Endothelial cell of umbilical vein (primary cell): ENCODE results near the gene MECP2. TPM values are rescaled to one million over a fixed set of nuclear protein-coding genes. Genes with fewer than 3 reads are reported as not detected.

Experiments
- BruUV-seq: library from RNA; stranded (reverse); fragments of 400-500 nt; replicated peaks from 2 replicates; lab custom pipeline; 2021; lab: Mats Ljungman, UMichigan
- CTCF ChIA-PET: fragments of 300-600, 350-600 bp; sonication (Branson Sonifier 250); formaldehyde crosslinking; loops from one replicate; lab custom pipeline; 2021; ENCODE audit warnings: antibody characterized with exemption, inconsistent platforms; lab: Charles Lee
- POLR2A ChIA-PET: fragments of 300-600, 350-600 bp; sonication (Branson Sonifier 250); formaldehyde crosslinking; loops from one replicate; lab custom pipeline; 2021; ENCODE audit warnings: antibody characterized with exemption, inconsistent platforms; lab: Charles Lee
- DNase-seq: peaks from one replicate; pipeline ENCODE4 v3.0.0-alpha.2; 2011; ENCODE audit warnings: low read depth, low spot score
- FAIRE-seq: peaks from 2 replicates; lab custom pipeline; 2011; peaks lifted over from hg19 to GRCh38; lab: Jason Lieb, UNC
- H2AFZ ChIP-seq: 2 replicates; pipeline ENCODE4 v1.6.0; 2012; ENCODE audit warnings: low read depth, low read length, control low read depth, inconsistent platforms
- H3K27ac ChIP-seq: 2 replicates; pipeline ENCODE4 v1.5.1; 2011; ENCODE audit warnings: low read depth, mild to moderate bottlenecking, control low read depth, low read length, moderate library complexity; ENCODE audit not compliant: insufficient read depth
- H3K27me3 ChIP-seq, 2 experiments: 2 replicates each; pipeline versions ENCODE4 v1.6.0 to v1.6.1; 2011; ENCODE audit warnings: low read length in 2 of 2, mixed read lengths in 1 of 2; ENCODE audit not compliant: control insufficient read depth in 2 of 2, insufficient read depth in 2 of 2
- H3K36me3 ChIP-seq, 2 experiments: 2 replicates in 1 of 2; 3 replicates in 1 of 2; pipeline ENCODE4 v1.5.1; 2011; ENCODE audit warnings: low read length in 2 of 2, mild to moderate bottlenecking in 1 of 2, moderate library complexity in 1 of 2; ENCODE audit not compliant: control insufficient read depth in 2 of 2, insufficient read depth in 2 of 2; ENCODE audit errors: extremely low read depth in 1 of 2
- H3K4me1 ChIP-seq: 3 replicates; pipeline ENCODE4 v1.5.1; 2011; ENCODE audit warnings: mild to moderate bottlenecking, low read length; ENCODE audit not compliant: control insufficient read depth, insufficient read depth; ENCODE audit errors: extremely low read depth
- H3K4me2 ChIP-seq: 2 replicates; pipeline ENCODE4 v1.6.1; 2011; ENCODE audit warnings: low read length, control low read depth, mixed read lengths; ENCODE audit not compliant: insufficient read depth
- H3K4me3 ChIP-seq, 3 experiments: fragments of 200-600 bp in 1 of 3; sonication (generic), shearing (Covaris generic) in 1 of 3; replicated peaks in 1 of 3; 2 replicates each; pipeline ENCODE4 v1.5.1; 2011 to 2016; ENCODE audit warnings: control low read depth in 3 of 3, low read length in 3 of 3, mild to moderate bottlenecking in 2 of 3, inconsistent platforms in 1 of 3, low read depth in 1 of 3, moderate library complexity in 1 of 3; ENCODE audit not compliant: insufficient read depth in 1 of 3
- H3K79me2 ChIP-seq: 2 replicates; pipeline ENCODE4 v1.6.0; 2012; ENCODE audit warnings: low read length, inconsistent platforms; ENCODE audit not compliant: control insufficient read depth, insufficient read depth
- H3K9ac ChIP-seq: replicated peaks from 2 replicates; pipeline ENCODE3; 2011; ENCODE audit warnings: low read length, control low read depth; ENCODE audit not compliant: insufficient read depth; ENCODE audit errors: extremely low read depth
- H3K9me1 ChIP-seq: replicated peaks from 3 replicates; pipeline ENCODE4 v1.6.0; 2011; ENCODE audit warnings: mild to moderate bottlenecking, low read length; ENCODE audit not compliant: control insufficient read depth, insufficient read depth; ENCODE audit errors: extremely low read depth
- H3K9me3 ChIP-seq: replicated peaks from 2 replicates; pipeline ENCODE4 v1.5.1; 2012; ENCODE audit warnings: low read length, inconsistent platforms; ENCODE audit not compliant: control insufficient read depth, insufficient read depth
- H4K20me1 ChIP-seq: replicated peaks from 2 replicates; pipeline ENCODE3; 2011; ENCODE audit warnings: mild to moderate bottlenecking, low read length; ENCODE audit not compliant: control insufficient read depth, insufficient read depth; ENCODE audit errors: extremely low read depth
- CTCF ChIP-seq, 2 donors: IDR thresholded peaks; 1 replicate in 1 of 2; 2 replicates in 1 of 2; pipeline ENCODE4 v1.5.1; 2011; ENCODE audit warnings: low read length in 2 of 2, mild to moderate bottlenecking in 2 of 2, moderate library complexity in 2 of 2, control low read depth in 1 of 2, inconsistent platforms in 1 of 2, low read depth in 1 of 2; ENCODE audit not compliant: insufficient read depth in 1 of 2; ENCODE audit errors: extremely low read depth in 1 of 2
- JUN ChIP-seq: IDR thresholded peaks from 2 replicates; pipeline ENCODE4 v1.6.1; 2011; ENCODE audit warnings: borderline replicate concordance, low read depth; ENCODE audit not compliant: insufficient read length, insufficient read depth
- MYC ChIP-seq: IDR thresholded peaks from one replicate; pipeline ENCODE4 v1.6.1; 2011; ENCODE audit warnings: mild to moderate bottlenecking, low read depth, low read length
- dilution Hi-C: fragments of 300-500 bp; cut with MboI; formaldehyde crosslinking; loops from one replicate; pipeline ENCODE4 v1.15.0; 2019; ENCODE audit warnings: low sequenced_read_pairs; ENCODE audit not compliant: extremely low pct_ligation_motif_present
- intact Hi-C: fragments of 100-400 bp; cut with micrococcal nuclease; formaldehyde crosslinking; loops from one replicate; pipeline ENCODE4 v1.10.0; 2022
- polyA plus RNA-seq, 4 experiments: library from polyadenylated mRNA; depleted of rRNA in 3 of 4; stranded (reverse) in 3 of 4; unstranded in 1 of 4; fragments of >200 nt; gene quantifications; 2 replicates each; pipeline versions ENCODE4 v1.2.1 to v1.2.3, GENCODE V29; 2011 to 2012; ENCODE audit warnings: missing spikeins in 1 of 4
- total RNA-seq: library from RNA; stranded (reverse); gene quantifications from 2 replicates; pipeline ENCODE4 v1.2.3, GENCODE V29; 2021
- TF ChIP-seq, protein P1 (sequence below): IDR thresholded peaks from 2 replicates; pipeline ENCODE4 v1.6.1; 2011; ENCODE audit not compliant: insufficient read depth, insufficient read length

Gene MECP2
- total and polyA plus RNA-seq, 2 donors (not counting 3 experiments of a cell fraction or from before 2014, with no cell fraction given), result 9.0 to 45.3 TPM

DNA sequence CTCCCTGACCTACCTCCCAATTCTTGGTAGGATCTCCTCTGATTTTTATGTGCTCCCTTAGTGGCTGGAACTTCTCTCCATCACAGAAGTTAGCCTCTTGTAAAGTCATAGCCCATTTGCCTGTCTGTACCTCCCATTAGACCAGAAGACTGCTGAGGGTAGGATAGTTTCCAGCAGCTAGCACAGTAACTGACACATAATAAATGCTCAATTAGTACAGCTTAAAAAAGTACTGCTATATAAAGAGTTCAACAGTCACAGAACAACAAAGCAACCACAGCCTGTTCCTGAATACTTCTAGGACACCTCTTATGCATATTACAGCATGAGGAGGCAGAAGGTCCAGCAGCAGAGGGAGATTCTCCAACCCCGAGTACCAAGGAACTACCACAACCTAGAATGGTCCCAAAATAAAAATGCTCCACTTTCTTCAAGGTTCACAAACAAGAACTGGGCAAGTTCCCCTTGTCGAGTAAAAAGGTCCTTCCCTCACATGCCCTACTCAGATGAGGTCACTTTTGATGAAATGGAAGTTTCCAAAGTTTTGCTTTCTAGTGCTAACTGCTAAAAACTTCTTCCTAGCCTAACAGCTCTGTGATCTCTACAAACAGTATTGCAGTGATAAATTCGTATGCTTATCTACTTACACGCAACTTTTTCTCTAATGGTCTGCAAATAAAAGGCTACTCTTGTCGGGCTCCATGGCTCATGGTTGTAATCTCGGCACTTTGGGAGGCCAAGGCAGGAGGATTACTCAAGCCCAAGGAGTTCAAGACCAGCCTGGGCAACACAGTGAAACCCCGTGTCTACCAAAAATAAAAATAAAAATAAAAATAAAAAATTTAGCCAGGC, 12.8 kb downstream of the MECP2 start:
- Histone ChIP-seq H3K9me3 (no peaks in the 10 kb centered on the region), H3K9me1 (no peaks in the 10 kb centered on the region), H3K4me3 (no peak overlapping the region), H3K36me3 (no peaks in the 10 kb centered on the region), H4K20me1 (no peaks in the 10 kb centered on the region), H2AFZ (no peak overlapping the region), H3K27me3 (no peaks in the 10 kb centered on the region), H3K79me2 (peaks cover 54% of the 10 kb centered on the region), H3K4me1 (peaks cover 23% of the 10 kb centered on the region), H3K4me2 (no peak overlapping the region), H3K9ac (no peak overlapping the region), H3K27ac (no peak overlapping the region)
- DNase-seq (no peak), FAIRE-seq (no peak)
- CTCF ChIA-PET, result no interaction called here
- intact Hi-C loops, result no loop called here
- no peak for TF ChIP-seq CTCF (IDR thresholded peaks at IDR 0.05; ENCODE audit: extremely low read depth in 1 of 2, insufficient read depth in 1 of 2, low read depth in 1 of 2, low read length in 2 of 2)
- TF ChIP-seq MYC, result no peak
- TF ChIP-seq JUN, result no peak
- POLR2A ChIA-PET, result no interaction called here
- dilution Hi-C loops, result no loop called here
- BruUV-seq, result no TSS peak

- intact Hi-C loops (loop anchor here (1.0 kb wide), 1 partner anchor 9 kb away; no protein-coding TSS in a partner anchor), dilution Hi-C loops (no loop called here)
- H2AFZ ChIP-seq, result no peak overlapping the region
- H3K9me1 ChIP-seq, result no peaks in the 10 kb centered on the region
- H3K4me2 ChIP-seq, result peak overlapping the region; percentile 86
- H3K9me3 ChIP-seq, result no peaks in the 10 kb centered on the region
- no peaks in the 10 kb centered on the region for H3K36me3 ChIP-seq
- no peak for TF ChIP-seq CTCF (IDR thresholded peaks at IDR 0.05; ENCODE audit: extremely low read depth in 1 of 2, insufficient read depth in 1 of 2, low read depth in 1 of 2, low read length in 2 of 2)
- TF ChIP-seq, protein P1, sequence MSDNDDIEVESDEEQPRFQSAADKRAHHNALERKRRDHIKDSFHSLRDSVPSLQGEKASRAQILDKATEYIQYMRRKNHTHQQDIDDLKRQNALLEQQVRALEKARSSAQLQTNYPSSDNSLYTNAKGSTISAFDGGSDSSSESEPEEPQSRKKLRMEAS, result no peak
- peak; percentile 79 for DNase-seq
- H3K27ac ChIP-seq, result peak overlapping the region; percentile 68
- peak overlapping the region; percentile 34 for H3K9ac ChIP-seq
- FAIRE-seq, result peak; percentile 88
- ChIA-PET CTCF (interaction anchor here (0.5 to 1.4 kb wide), 6 partner anchors 11 to 225 kb away, joined by 3 to 5 read pairs (median 3); no protein-coding TSS in a partner anchor), POLR2A (interaction anchor here (1.1 kb wide), 1 partner anchor 10 kb away, joined by 3 read pairs; no protein-coding TSS in a partner anchor)
- peaks cover 60% of the 10 kb centered on the region for H3K79me2 ChIP-seq
- BruUV-seq, result no TSS peak
- H3K4me3 ChIP-seq, result peak overlapping the region in 1 of 3 experiments; percentile 27
- H4K20me1 ChIP-seq, result no peaks in the 10 kb centered on the region
- peaks cover 23% of the 10 kb centered on the region for H3K4me1 ChIP-seq
- H3K27me3 ChIP-seq, result no peaks in the 10 kb centered on the region
Measured at GRCh38 chrX:154083126-154083517, 14.4 kb downstream of the MECP2 start.
